Nephron progenitor cell (in vitro differentiated cells): ENCODE data around the gene SLC19A2.

Source experiments
- DNase-seq: peaks from one replicate; pipeline ENCODE4 v3.0.0; 2021
- H3K27ac Mint-ChIP-seq: 2 replicates; pipeline ENCODE4 v1.8.0; 2021; ENCODE audit warnings: mild to moderate bottlenecking, moderate library complexity, mixed read lengths
- H3K27me3 Mint-ChIP-seq: 2 replicates; pipeline ENCODE4 v1.8.0; 2021; ENCODE audit warnings: mild to moderate bottlenecking, low read depth, mixed read lengths; ENCODE audit not compliant: poor library complexity
- H3K36me3 Mint-ChIP-seq: 2 replicates; pipeline ENCODE4 v1.8.0; 2021; ENCODE audit warnings: low read depth, mixed read lengths
- H3K4me1 Mint-ChIP-seq: 2 replicates; pipeline ENCODE4 v1.8.0; 2021; ENCODE audit warnings: mixed read lengths
- H3K4me3 Mint-ChIP-seq: 2 replicates; pipeline ENCODE4 v1.8.0; 2021; ENCODE audit warnings: mild to moderate bottlenecking, moderate library complexity, mixed read lengths
- H3K9me3 Mint-ChIP-seq: 2 replicates; pipeline ENCODE4 v1.8.0; 2021; ENCODE audit warnings: mild to moderate bottlenecking, moderate library complexity, mixed read lengths
- TF ChIP-seq, protein P1 (sequence below): fragments of 200-600 bp; sonication (generic); IDR thresholded peaks from 2 replicates; pipeline ENCODE4 v1.5.0; 2021; ENCODE audit warnings: antibody characterized with exemption

SLC19A2 gene

GRCh38 chr1:169466259-169467230 lies 19.2 kb downstream of the SLC19A2 start:
- H3K27me3 Mint-ChIP-seq: no peaks in the 10 kb centered on the region
- peaks cover 6% of the 10 kb centered on the region for H3K36me3 Mint-ChIP-seq
- peaks cover 9% of the 10 kb centered on the region for H3K4me1 Mint-ChIP-seq
- no peaks in the 10 kb centered on the region for H3K9me3 Mint-ChIP-seq
- TF ChIP-seq, protein P1, sequence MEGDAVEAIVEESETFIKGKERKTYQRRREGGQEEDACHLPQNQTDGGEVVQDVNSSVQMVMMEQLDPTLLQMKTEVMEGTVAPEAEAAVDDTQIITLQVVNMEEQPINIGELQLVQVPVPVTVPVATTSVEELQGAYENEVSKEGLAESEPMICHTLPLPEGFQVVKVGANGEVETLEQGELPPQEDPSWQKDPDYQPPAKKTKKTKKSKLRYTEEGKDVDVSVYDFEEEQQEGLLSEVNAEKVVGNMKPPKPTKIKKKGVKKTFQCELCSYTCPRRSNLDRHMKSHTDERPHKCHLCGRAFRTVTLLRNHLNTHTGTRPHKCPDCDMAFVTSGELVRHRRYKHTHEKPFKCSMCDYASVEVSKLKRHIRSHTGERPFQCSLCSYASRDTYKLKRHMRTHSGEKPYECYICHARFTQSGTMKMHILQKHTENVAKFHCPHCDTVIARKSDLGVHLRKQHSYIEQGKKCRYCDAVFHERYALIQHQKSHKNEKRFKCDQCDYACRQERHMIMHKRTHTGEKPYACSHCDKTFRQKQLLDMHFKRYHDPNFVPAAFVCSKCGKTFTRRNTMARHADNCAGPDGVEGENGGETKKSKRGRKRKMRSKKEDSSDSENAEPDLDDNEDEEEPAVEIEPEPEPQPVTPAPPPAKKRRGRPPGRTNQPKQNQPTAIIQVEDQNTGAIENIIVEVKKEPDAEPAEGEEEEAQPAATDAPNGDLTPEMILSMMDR: peak; percentile 29
- peak overlapping the region; percentile 82 for H3K27ac Mint-ChIP-seq
- H3K4me3 Mint-ChIP-seq: no peak overlapping the region
- DNase-seq: no peak

DNA sequence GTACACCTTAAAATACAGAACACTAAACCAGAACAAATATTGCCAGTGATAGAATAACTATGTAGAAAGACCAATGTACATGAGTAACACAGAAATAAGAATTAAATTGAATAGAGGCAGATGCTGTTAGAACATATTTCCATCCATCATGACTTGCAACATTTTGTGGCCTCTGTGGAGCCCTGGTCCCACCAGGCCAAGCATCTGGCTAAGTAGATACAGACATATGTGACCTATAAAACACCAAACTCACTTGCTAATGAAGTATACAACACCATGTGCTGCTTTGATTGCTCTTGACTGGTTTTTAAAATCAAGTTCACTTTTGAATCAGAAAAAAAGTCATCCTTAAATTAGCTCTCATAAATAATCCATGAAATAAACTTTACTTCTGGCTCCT lies 20.5 kb downstream of the SLC19A2 start:
- peaks cover 9% of the 10 kb centered on the region for H3K4me1 Mint-ChIP-seq
- TF ChIP-seq, protein P1: no peak
- peaks cover 6% of the 10 kb centered on the region for H3K36me3 Mint-ChIP-seq

GRCh38 chr1:169462385-169462784 lies 23.4 kb downstream of the SLC19A2 start:
- Mint-ChIP-seq H3K27ac (no peak overlapping the region), H3K9me3 (peaks cover under 1% of the 10 kb centered on the region), H3K4me3 (no peak overlapping the region), H3K4me1 (peaks cover 9% of the 10 kb centered on the region), H3K36me3 (no peaks in the 10 kb centered on the region), H3K27me3 (peaks cover 12% of the 10 kb centered on the region)
- no peak for DNase-seq
- TF ChIP-seq, protein P1: no peak

More for the DNA sequence above, 20.5 kb downstream of the SLC19A2 start:
- Mint-ChIP-seq H3K27me3 (peaks cover 4% of the 10 kb centered on the region), H3K27ac (no peak overlapping the region), H3K4me3 (no peak overlapping the region), H3K9me3 (no peaks in the 10 kb centered on the region)
- no peak for DNase-seq

DNA sequence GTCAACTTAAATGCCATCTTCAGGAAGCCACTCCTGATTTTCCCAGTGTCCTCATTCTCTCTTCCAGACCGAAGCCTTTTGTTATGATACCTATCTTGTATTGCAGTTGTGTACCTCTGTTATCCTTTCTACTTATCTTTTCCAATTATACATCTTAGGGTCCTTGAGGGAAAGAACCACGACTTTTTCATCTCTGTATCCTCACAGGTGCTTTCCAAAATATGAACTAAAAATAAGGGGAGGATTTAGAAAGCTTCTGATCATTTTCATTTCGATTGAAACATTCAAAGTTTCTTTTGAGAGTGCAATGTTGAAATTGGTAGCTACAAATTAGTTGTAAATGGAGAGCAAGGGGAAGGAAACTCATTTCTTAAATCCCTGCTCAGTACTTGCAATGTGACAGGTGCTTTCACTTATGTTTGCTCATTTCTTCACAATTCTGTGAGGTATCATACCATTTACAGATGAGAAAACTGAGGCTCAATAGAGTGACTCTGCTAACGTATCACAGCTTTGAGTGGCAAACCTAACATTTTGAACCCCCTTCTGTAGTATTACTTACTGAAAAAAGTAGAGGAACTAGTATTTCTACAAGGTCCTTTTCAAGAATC lies 24.2 kb downstream of the SLC19A2 start:
- DNase-seq: no peak
- H3K4me1 Mint-ChIP-seq: peaks cover 2% of the 10 kb centered on the region
- peaks cover 12% of the 10 kb centered on the region for H3K27me3 Mint-ChIP-seq
- no peak overlapping the region for H3K27ac Mint-ChIP-seq
- H3K9me3 Mint-ChIP-seq: peaks cover 10% of the 10 kb centered on the region
- H3K4me3 Mint-ChIP-seq: no peak overlapping the region
- TF ChIP-seq, protein P1: no peak
- no peaks in the 10 kb centered on the region for H3K36me3 Mint-ChIP-seq

- TF ChIP-seq, protein P1: no peak
- no peak for DNase-seq
- peak overlapping the region; percentile 44 for H3K4me3 Mint-ChIP-seq
- no peak overlapping the region for H3K27ac Mint-ChIP-seq
- H3K9me3 Mint-ChIP-seq: peaks cover 17% of the 10 kb centered on the region
- peaks cover 12% of the 10 kb centered on the region for H3K27me3 Mint-ChIP-seq
- H3K4me1 Mint-ChIP-seq: no peaks in the 10 kb centered on the region
- H3K36me3 Mint-ChIP-seq: no peaks in the 10 kb centered on the region
Measured at GRCh38 chr1:169460191-169460833, 25.4 kb downstream of the SLC19A2 start.
